ENCODE measurements around the gene UBALD1. TPM values are rescaled to one million over a fixed set of nuclear protein-coding genes. Genes with fewer than 3 reads are reported as not detected.

The UBALD1 gene
- total and polyA plus RNA-seq, 10 donors = 10.0 to 33.6 (median 17.6) TPM

GRCh38 chr16:4583906-4584305 lies 30.8 kb downstream of the UBALD1 start:
- no peak overlapping the region for H3K27ac ChIP-seq
- 56 to 84% (median 70%) methylated on average over 4 of the region's 4 CpGs for WGBS, 5 donors
- peaks cover 0 to 16% (median 0%) of the 10 kb centered on the region in 7 donors for H3K27me3 ChIP-seq (replicated peaks in 1 of 7)
- intact Hi-C loops (cut with DNase I; ENCODE audit: low total_unique reads) = no loop called here
- H3K36me3 ChIP-seq = no peaks in the 10 kb centered on the region
- TF ChIP-seq POLR2AphosphoS5 (IDR thresholded peaks at IDR 0.05) (no peak), CTCF (IDR thresholded peaks at IDR 0.05 in 8 of 11, conservative IDR thresholded peaks at IDR 0.05 in 3 of 11) (no peak), POLR2A (IDR thresholded peaks at IDR 0.05) (no peak)
- peaks cover 0 to 10% (median 9%) of the 10 kb centered on the region in 8 donors for H3K9me3 ChIP-seq
- DNase-seq = no peak
- H3K4me1 ChIP-seq = peaks cover 0 to 7% (median 2%) of the 10 kb centered on the region in 6 donors
- H3K4me3 ChIP-seq = no peak overlapping the region

GRCh38 chr16:4580250-4580649 lies 34.4 kb downstream of the UBALD1 start:
- H3K4me3 ChIP-seq = no peak overlapping the region
- DNase-seq = no peak
- no peak for TF ChIP-seq POLR2AphosphoS5 (IDR thresholded peaks at IDR 0.05)
- TF ChIP-seq CTCF (IDR thresholded peaks at IDR 0.05 in 8 of 11, conservative IDR thresholded peaks at IDR 0.05 in 3 of 11) = no peak
- no peak for TF ChIP-seq POLR2A (IDR thresholded peaks at IDR 0.05)
- peaks cover 0 to 3% (median 0%) of the 10 kb centered on the region in 7 donors for H3K27me3 ChIP-seq (replicated peaks in 1 of 7)
- H3K9me3 ChIP-seq = no peaks in the 10 kb centered on the region
- 69 to 86% (median 71%) methylated on average over 6 of the region's 6 CpGs for WGBS, 5 donors
- no peaks in the 10 kb centered on the region for H3K36me3 ChIP-seq
- H3K4me1 ChIP-seq = peaks cover 0 to 4% (median under 1%) of the 10 kb centered on the region in 6 donors
- intact Hi-C loops (cut with DNase I; ENCODE audit: low total_unique reads) = no loop called here
- no peak overlapping the region for H3K27ac ChIP-seq

GRCh38 chr16:4578961-4579530 lies 35.6 kb downstream of the UBALD1 start:
- Histone ChIP-seq H3K27me3 (replicated peaks in 1 of 7) (peaks cover 0 to 10% (median 0%) of the 10 kb centered on the region in 7 donors), H3K36me3 (no peaks in the 10 kb centered on the region), H3K9me3 (no peaks in the 10 kb centered on the region), H3K4me1 (peaks cover 0 to 12% (median 0%) of the 10 kb centered on the region in 6 donors), H3K4me3 (no peak overlapping the region), H3K27ac (no peak overlapping the region)
- no peak for DNase-seq
- WGBS, 5 donors = 83 to 91% (median 88%) methylated on average over 9 to 13 of the region's 13 CpGs
- TF ChIP-seq POLR2A (IDR thresholded peaks at IDR 0.05) (no peak), CTCF (IDR thresholded peaks at IDR 0.05 in 8 of 11, conservative IDR thresholded peaks at IDR 0.05 in 3 of 11) (no peak), POLR2AphosphoS5 (IDR thresholded peaks at IDR 0.05) (no peak)
- intact Hi-C loops (cut with DNase I; ENCODE audit: low total_unique reads) = no loop called here

DNA sequence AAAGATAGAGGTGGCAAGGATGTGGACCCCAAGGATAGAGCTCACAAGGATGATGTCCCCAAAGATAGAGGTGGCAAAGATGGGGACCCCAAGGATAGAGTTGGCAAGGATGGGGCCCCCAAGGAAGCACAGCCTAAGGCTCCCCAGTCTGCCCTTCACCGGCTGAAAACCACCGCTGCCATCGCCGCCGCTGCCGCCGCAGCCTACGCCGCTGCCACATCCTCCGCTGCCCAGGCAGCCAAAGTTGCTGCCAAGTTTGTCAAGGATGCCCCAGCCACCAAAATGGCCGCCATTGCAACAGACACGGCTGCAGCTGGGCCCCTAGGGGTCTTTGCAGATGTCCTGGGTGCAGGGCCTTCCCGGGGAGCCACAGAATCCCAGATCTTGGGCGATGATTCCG lies 38.7 kb downstream of the UBALD1 start:
- no peak for TF ChIP-seq POLR2A (IDR thresholded peaks at IDR 0.05)
- no peak for TF ChIP-seq CTCF (IDR thresholded peaks at IDR 0.05 in 8 of 11, conservative IDR thresholded peaks at IDR 0.05 in 3 of 11)
- no peak for TF ChIP-seq POLR2AphosphoS5 (IDR thresholded peaks at IDR 0.05)
- intact Hi-C loops (cut with DNase I; ENCODE audit: low total_unique reads) = no loop called here
- Histone ChIP-seq H3K27ac (no peak overlapping the region), H3K4me1 (peaks cover 0 to 12% (median 0%) of the 10 kb centered on the region in 6 donors), H3K27me3 (replicated peaks in 1 of 7) (peaks cover 0 to 10% (median 0%) of the 10 kb centered on the region in 7 donors), H3K36me3 (no peaks in the 10 kb centered on the region), H3K9me3 (no peaks in the 10 kb centered on the region), H3K4me3 (no peak overlapping the region)
- WGBS, 5 donors = 93 to 99% (median 96%) methylated on average over 15 of the region's 15 CpGs
- DNase-seq = no peak
